CD4-positive, alpha-beta T cell (primary cell): Measurements from ENCODE around the gene IFNE. TPM values are rescaled to one million over a fixed set of nuclear protein-coding genes. Genes with fewer than 3 reads are reported as not detected.
"Not testable (repeated sequence)": the region's sequence is repeated elsewhere in the genome, so short reads cannot be mapped to it uniquely, and the experiment has no call there.

Experiments
- ATAC-seq: fragments of 200-7000 bp; cut with Tn5 transposase; one replicate; pipeline ENCODE4 v1.10.0; 2022; ENCODE audit warnings: mild to moderate bottlenecking; ENCODE audit not compliant: poor library complexity
- CTCF ChIA-PET: fragments of 350-600 bp; sonication (Branson Sonifier 250); formaldehyde crosslinking; loops from one replicate; lab custom pipeline; 2021; ENCODE audit warnings: antibody characterized with exemption, inconsistent platforms; lab: Charles Lee
- POLR2A ChIA-PET: fragments of 350-600 bp; sonication (Branson Sonifier 250); formaldehyde crosslinking; loops from one replicate; lab custom pipeline; 2021; ENCODE audit warnings: antibody characterized with exemption, inconsistent platforms; lab: Charles Lee
- DNase-seq, 14 experiments: peaks; one replicate each; pipeline ENCODE4 v3.0.0-alpha.2; 2013 to 2020; ENCODE audit warnings: mixed read lengths in 2 of 14
- H3K27ac ChIP-seq, 2 donors: one replicate each; pipeline versions ENCODE4 v1.5.1 to v1.7.0; 2013; ENCODE audit warnings: low read length in 2 of 2, low read depth in 1 of 2, mild to moderate bottlenecking in 1 of 2
- H3K27me3 ChIP-seq, 2 experiments: 1 replicate in 1 of 2; 2 replicates in 1 of 2; pipeline versions ENCODE4 v1.6.1 to v1.7.0; 2013; ENCODE audit warnings: low read length in 2 of 2, control low read depth in 1 of 2, mild to moderate bottlenecking in 1 of 2, moderate library complexity in 1 of 2; ENCODE audit not compliant: insufficient read depth in 2 of 2, control insufficient read depth in 1 of 2
- H3K36me3 ChIP-seq: one replicate; pipeline ENCODE4 v1.6.1; 2013; ENCODE audit warnings: low read length, control low read depth; ENCODE audit not compliant: insufficient read depth
- H3K4me1 ChIP-seq: one replicate; pipeline ENCODE4 v1.6.1; 2013; ENCODE audit warnings: low read length, control low read depth; ENCODE audit not compliant: insufficient read depth
- H3K4me3 ChIP-seq: one replicate; pipeline ENCODE4 v1.5.1; 2013; ENCODE audit warnings: mild to moderate bottlenecking, low read length, moderate library complexity
- H3K9me3 ChIP-seq, 2 experiments: 1 replicate in 1 of 2; 2 replicates in 1 of 2; pipeline versions ENCODE4 v1.6.1 to v1.7.0; 2013; ENCODE audit warnings: low read length in 2 of 2, mild to moderate bottlenecking in 2 of 2, control low read depth in 1 of 2, moderate library complexity in 1 of 2; ENCODE audit not compliant: control insufficient read depth in 1 of 2, insufficient read depth in 1 of 2
- H3K27ac Mint-ChIP-seq: one replicate; pipeline ENCODE4 v1.8.0; 2020; ENCODE audit warnings: mixed read lengths
- H3K27me3 Mint-ChIP-seq: one replicate; pipeline ENCODE4 v1.8.0; 2021; ENCODE audit warnings: mixed read lengths
- H3K36me3 Mint-ChIP-seq: one replicate; pipeline ENCODE4 v1.8.0; 2021; ENCODE audit warnings: low read depth, mixed read lengths
- H3K4me1 Mint-ChIP-seq: one replicate; pipeline ENCODE4 v1.8.0; 2021; ENCODE audit warnings: low read depth, mixed read lengths
- H3K4me3 Mint-ChIP-seq: one replicate; pipeline ENCODE4 v1.8.0; 2020; ENCODE audit warnings: mild to moderate bottlenecking, mixed read lengths
- H3K9me3 Mint-ChIP-seq: one replicate; pipeline ENCODE4 v1.8.0; 2020; ENCODE audit warnings: mixed read lengths
- CTCF ChIP-seq: fragments of 200-600 bp; IDR thresholded peaks from one replicate; pipeline ENCODE4 v1.8.0; 2022; ENCODE audit warnings: antibody characterized with exemption, mild to moderate bottlenecking
- intact Hi-C, 2 experiments: fragments of 100-400 bp; cut with DNase I in 1 of 2; cut with micrococcal nuclease in 1 of 2; formaldehyde crosslinking; loops; one replicate each; pipeline versions ENCODE4 v1.15.1 to v1.9.0; 2023 to 2025; cut with DNase I, micrococcal nuclease
- total RNA-seq, 174 experiments: library from RNA in 2 of 174; stranded (reverse) in 2 of 174; gene quantifications; one replicate each; pipeline ENCODE4 v1.2.3 and lab custom pipeline; 2021 to 2026

IFNE gene
- total RNA-seq, 2 experiments from 2014 or later, result not detected

GRCh38 chr9:21443849-21444625, 38.1 kb downstream of the IFNE start:
- ATAC-seq, result peak; percentile 92
- intact Hi-C loops, result no loop called here
- H3K27me3 Mint-ChIP-seq, result no peaks in the 10 kb centered on the region
- Histone ChIP-seq H3K36me3 (no peaks in the 10 kb centered on the region), H3K27me3 (no peaks in the 10 kb centered on the region), H3K9me3 (no peaks in the 10 kb centered on the region), H3K27ac (no peak overlapping the region), H3K4me3 (no peak overlapping the region), H3K4me1 (peaks cover 9% of the 10 kb centered on the region)
- peaks cover 16% of the 10 kb centered on the region for H3K4me1 Mint-ChIP-seq
- ChIA-PET POLR2A (interaction anchor here (0.6 to 1.4 kb wide), 4 partner anchors 10 to 379 kb away, joined by 3 to 4 read pairs (median 4); no protein-coding TSS in a partner anchor), CTCF (interaction anchor here (1.1 to 3.7 kb wide), 2 partner anchors 9 to 48 kb away, joined by 3 to 11 read pairs; no protein-coding TSS in a partner anchor)
- peak overlapping the region; percentile 4 for H3K4me3 Mint-ChIP-seq
- no peaks in the 10 kb centered on the region for H3K36me3 Mint-ChIP-seq
- H3K9me3 Mint-ChIP-seq, result no peaks in the 10 kb centered on the region
- peak overlapping the region; percentile 63 for H3K27ac Mint-ChIP-seq
- TF ChIP-seq CTCF, result no peak
- DNase-seq, result peak in 5 of 14 experiments; percentile 13 to 84 (median 71)

- ChIA-PET POLR2A (no interaction called here), CTCF (no interaction called here)
- no peak for DNase-seq
- no peak within 1 kb of the TSS for H3K4me3 ChIP-seq
- H3K9me3 ChIP-seq, result no peaks in the 10 kb centered on the region
- Mint-ChIP-seq H3K36me3 (no peaks in the 10 kb centered on the region), H3K27me3 (no peaks in the 10 kb centered on the region), H3K27ac (no peak within 1 kb of the TSS), H3K9me3 (no peaks in the 10 kb centered on the region), H3K4me3 (no peak within 1 kb of the TSS), H3K4me1 (peaks cover 16% of the 10 kb centered on the region)
- H3K27ac ChIP-seq, result no peak within 1 kb of the TSS
- no peak for TF ChIP-seq CTCF
- no peak for ATAC-seq
- peaks cover 9% of the 10 kb centered on the region for H3K4me1 ChIP-seq
- intact Hi-C loops, result no loop called here
- no peaks in the 10 kb centered on the region for H3K27me3 ChIP-seq
- no peaks in the 10 kb centered on the region for H3K36me3 ChIP-seq
Measured at GRCh38 chr9:21440139-21440538, 42.0 kb downstream of the IFNE start, which contains the start of gene IFNA1. IFNA1 (plus strand) TSS chr9:21440439; CDS start chr9:21440508, 69 bp downstream.

- H3K9me3 ChIP-seq, H3K27ac Mint-ChIP-seq, H3K27ac ChIP-seq, DNase-seq, H3K4me1 ChIP-seq, H3K36me3 Mint-ChIP-seq, H3K4me3 ChIP-seq, H3K4me3 Mint-ChIP-seq, H3K9me3 Mint-ChIP-seq, H3K36me3 ChIP-seq, ATAC-seq, H3K4me1 Mint-ChIP-seq, H3K27me3 ChIP-seq, intact Hi-C loops: not testable (repeated sequence)
- ChIA-PET POLR2A (interaction anchor here (1.0 kb wide), 2 partner anchors 9 to 20 kb away, joined by 4 to 6 read pairs; no protein-coding TSS in a partner anchor), CTCF (interaction anchor here (0.7 to 1.6 kb wide), 14 partner anchors 9 to 273 kb away, joined by 3 to 11 read pairs (median 4); no protein-coding TSS in a partner anchor)
- peaks cover 24% of the 10 kb centered on the region for H3K27me3 Mint-ChIP-seq
Measured at GRCh38 chr9:21435015-21435383, 47.1 kb downstream of the IFNE start.
